Activated T-cell treated with anti-CD3 and anti-CD28 coated beads, Interleukin-2, amount 50 U/mL, for 4 hours (primary cell): ENCODE measurements around the gene ABI2. TPM values are rescaled to one million over a fixed set of nuclear protein-coding genes. Genes with fewer than 3 reads are reported as not detected.
"Not testable (repeated sequence)": the region's sequence is repeated elsewhere in the genome, so short reads cannot be mapped to it uniquely, and the experiment has no call there.

ENCODE experiments used
- ATAC-seq, 2 donors: fragments of 200-7000 bp; cut with Tn5 transposase; one replicate each; pipeline ENCODE4 v1.10.0; 2021
- DNase-seq: peaks from one replicate; pipeline ENCODE4 v3.0.0-alpha.2; 2020
- H3K27me3 Mint-ChIP-seq: one replicate; pipeline ENCODE4 v1.8.0; 2021; ENCODE audit warnings: low read depth, mixed read lengths
- H3K36me3 Mint-ChIP-seq: one replicate; pipeline ENCODE4 v1.8.0; 2022; ENCODE audit warnings: mixed read lengths; ENCODE audit not compliant: insufficient read depth
- H3K4me1 Mint-ChIP-seq: one replicate; pipeline ENCODE4 v1.8.0; 2021; ENCODE audit warnings: low read depth, mixed read lengths
- H3K4me3 Mint-ChIP-seq: one replicate; pipeline ENCODE4 v1.8.0; 2021; ENCODE audit warnings: mild to moderate bottlenecking, moderate library complexity, mixed read lengths
- H3K9me3 Mint-ChIP-seq: one replicate; pipeline ENCODE4 v1.8.0; 2021; ENCODE audit warnings: mixed read lengths
- total RNA-seq, 3 donors: library from RNA; stranded (reverse); gene quantifications; one replicate each; pipeline ENCODE4 v1.2.1, GENCODE V29; 2021

The ABI2 gene
- 10 to 100 TPM; 12.9 to 16.3 (median 13.4) TPM for total RNA-seq

DNA sequence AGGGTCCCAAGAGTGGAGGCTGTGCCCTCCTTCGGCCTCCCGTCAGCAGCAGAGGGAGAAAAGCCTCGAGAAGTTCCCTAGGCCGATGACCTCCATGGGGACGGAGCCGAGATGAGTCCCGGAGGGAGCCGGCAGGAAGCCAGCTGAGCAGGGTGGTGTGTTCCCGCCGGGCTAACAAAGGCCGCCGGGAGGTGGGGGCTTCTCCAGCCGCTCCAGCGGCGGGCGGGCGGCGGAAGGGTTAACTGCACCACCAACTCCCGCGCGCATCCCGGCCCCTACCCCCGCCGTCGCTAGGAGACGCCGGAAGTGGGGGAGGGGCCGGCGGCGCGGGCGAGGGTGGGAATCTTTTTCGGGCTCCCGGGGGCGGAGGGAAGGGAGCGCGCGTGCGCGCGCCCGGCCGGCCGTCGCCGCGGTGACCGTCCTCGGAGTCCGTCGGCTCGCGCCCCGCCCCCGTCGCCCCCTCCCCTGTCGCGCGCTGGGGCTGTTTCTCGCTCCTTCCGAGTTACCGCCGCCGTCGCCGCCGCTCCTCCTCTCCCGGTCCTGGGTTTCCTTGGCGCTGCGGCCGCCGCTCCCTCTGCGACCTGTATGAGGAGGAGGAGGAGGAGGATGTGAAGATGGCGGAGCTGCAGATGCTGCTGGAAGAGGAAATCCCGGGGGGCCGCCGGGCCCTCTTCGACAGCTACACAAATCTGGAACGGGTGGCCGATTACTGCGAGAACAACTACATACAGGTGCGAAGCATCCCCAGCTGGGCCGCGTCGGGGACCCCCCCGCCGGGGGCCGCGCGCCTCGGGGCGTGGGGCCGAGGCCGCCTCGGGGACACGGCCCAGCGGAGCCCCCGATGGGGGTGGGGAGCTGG lies at the start of gene ABI2:
TSS of gene ABI2 (plus strand) at position 494 of the 859 bp plus-strand sequence. CDS start at position 615, 121 bp downstream.
- no peaks in the 10 kb centered on the region for H3K9me3 Mint-ChIP-seq
- no peaks in the 10 kb centered on the region for H3K27me3 Mint-ChIP-seq
- ATAC-seq = peak; percentile 64
- DNase-seq = peak; percentile 51
- no peaks in the 10 kb centered on the region for H3K36me3 Mint-ChIP-seq
- peak within 1 kb of the TSS; percentile 91 for H3K4me3 Mint-ChIP-seq
- peaks cover 37% of the 10 kb centered on the region for H3K4me1 Mint-ChIP-seq

DNA sequence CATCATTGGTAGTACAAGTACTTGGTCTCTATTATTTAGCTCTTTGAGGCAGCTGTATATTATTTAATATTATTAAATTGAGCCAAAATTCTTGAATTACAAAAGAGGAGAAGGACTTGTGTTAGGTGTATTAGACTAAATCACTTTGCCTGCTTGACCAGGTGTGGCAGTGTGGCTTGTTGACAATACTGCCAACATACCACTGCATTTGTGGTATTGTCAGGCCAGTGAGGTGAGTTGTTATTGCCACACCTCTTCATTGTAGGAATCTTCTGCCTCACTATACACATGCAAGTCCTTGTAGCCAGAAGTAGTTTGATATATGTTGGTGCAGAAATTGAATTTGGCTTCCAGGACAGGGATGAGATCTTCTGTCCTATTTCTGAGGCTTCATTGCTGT lies 48.9 kb upstream of the ABI2 start:
- peaks cover 22% of the 10 kb centered on the region for H3K36me3 Mint-ChIP-seq
- no peak for ATAC-seq
- DNase-seq = no peak
- no peaks in the 10 kb centered on the region for H3K9me3 Mint-ChIP-seq
- H3K27me3 Mint-ChIP-seq = no peaks in the 10 kb centered on the region
- H3K4me1 Mint-ChIP-seq = no peaks in the 10 kb centered on the region
- no peak overlapping the region for H3K4me3 Mint-ChIP-seq

DNA sequence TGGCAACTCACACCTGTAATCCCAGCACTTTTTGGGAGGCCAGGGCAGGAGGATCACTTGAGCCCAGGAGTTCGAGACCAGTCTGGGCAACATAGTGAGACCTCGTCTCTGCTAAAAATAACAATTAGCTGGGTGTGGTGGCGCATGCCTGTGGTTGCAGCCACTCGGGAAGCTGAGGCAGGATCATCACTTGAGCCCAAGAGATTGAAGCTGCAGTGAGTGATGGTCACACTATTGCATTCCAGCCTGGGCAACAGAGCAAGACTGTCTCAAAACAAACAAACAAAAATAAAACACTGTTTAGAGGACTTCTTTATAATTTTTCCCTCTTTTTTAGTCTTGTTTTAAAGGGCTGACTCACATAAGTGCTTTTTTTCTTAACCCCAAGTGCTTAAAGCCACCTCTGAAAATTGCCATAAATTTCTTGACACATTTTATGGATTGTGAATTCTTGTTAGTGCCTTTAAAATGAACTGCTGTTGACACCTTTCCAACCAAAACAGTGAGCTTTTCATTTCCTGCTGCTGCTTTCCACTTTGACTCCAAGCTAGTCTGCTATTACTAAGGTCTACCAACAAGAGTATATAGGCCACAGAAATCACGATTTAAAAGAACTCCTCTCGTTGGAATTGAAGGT lies 47.6 kb upstream of the ABI2 start:
- DNase-seq = no peak
- ATAC-seq = no peak
- no peaks in the 10 kb centered on the region for H3K4me1 Mint-ChIP-seq
- H3K27me3 Mint-ChIP-seq = no peaks in the 10 kb centered on the region
- peaks cover 22% of the 10 kb centered on the region for H3K36me3 Mint-ChIP-seq
- H3K4me3 Mint-ChIP-seq = no peak overlapping the region
- no peaks in the 10 kb centered on the region for H3K9me3 Mint-ChIP-seq

DNA sequence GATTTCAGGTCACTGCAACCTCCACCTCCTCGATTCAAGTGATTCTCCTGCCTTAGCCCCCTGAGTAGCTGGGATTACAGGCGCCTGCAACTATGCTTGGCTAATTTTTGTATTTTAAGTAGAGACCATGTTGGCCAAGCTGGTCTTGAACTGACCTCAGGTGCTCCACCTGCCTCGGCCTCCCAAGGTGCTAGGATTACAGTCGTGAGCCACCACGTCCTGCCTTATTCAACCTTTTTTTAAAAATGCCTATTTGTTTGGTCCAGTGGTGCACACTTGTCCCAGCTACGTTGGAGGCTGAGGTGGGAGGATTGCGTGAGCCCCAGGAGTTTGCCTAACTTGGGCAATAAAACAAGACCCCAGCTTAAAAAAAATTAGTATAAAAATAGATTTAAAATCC lies 46.1 kb upstream of the ABI2 start:
- Mint-ChIP-seq H3K27me3 (no peaks in the 10 kb centered on the region), H3K4me1 (no peaks in the 10 kb centered on the region), H3K4me3 (no peak overlapping the region), H3K36me3 (peaks cover 13% of the 10 kb centered on the region), H3K9me3 (no peaks in the 10 kb centered on the region)
- ATAC-seq (no peak), DNase-seq (no peak)

DNA sequence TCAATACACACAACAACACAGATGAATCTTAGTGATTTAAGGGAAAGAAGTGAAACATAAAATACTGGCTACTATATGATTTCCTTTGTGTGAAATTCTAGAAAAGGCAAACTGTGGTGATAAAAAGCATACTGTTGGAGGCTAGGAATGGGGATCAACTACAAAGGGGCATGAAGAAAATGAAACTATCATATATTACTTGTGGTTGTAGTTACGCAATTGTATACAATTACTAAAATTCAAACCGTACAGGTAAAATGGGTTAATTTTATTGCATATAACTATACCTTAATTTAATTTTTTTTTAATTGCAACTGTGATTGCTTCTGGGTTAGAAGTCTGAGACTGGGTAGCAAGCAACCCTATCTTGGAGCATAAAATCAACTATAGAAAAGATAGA lies 41.7 kb upstream of the ABI2 start:
- Mint-ChIP-seq H3K9me3 (no peaks in the 10 kb centered on the region), H3K36me3 (peaks cover 12% of the 10 kb centered on the region), H3K4me1 (no peaks in the 10 kb centered on the region), H3K27me3 (no peaks in the 10 kb centered on the region), H3K4me3 (no peak overlapping the region)
- DNase-seq (no peak), ATAC-seq (no peak)

DNA sequence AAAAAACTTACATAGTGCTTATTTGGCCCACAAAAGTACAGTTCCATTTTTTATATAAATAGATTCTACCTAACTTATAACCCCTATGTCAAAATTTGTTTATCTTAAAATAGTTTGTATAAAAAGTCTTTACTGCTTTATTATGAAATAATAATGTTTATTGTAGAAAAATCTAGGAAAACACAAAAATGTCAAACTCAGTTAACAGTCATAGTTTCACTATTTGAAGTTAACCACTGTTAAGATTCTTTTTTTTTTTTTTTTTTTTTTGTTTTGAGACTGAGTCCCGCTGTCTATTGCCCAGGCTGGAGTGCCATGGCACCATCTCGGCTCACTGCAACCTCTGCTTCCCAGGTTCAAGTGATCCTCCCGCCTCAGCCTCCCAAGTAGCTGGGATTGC lies 26.5 kb upstream of the ABI2 start:
- DNase-seq = no peak
- H3K4me3 Mint-ChIP-seq = no peak overlapping the region
- no peaks in the 10 kb centered on the region for H3K9me3 Mint-ChIP-seq
- peaks cover 7% of the 10 kb centered on the region for H3K36me3 Mint-ChIP-seq
- no peaks in the 10 kb centered on the region for H3K4me1 Mint-ChIP-seq
- no peak for ATAC-seq
- no peaks in the 10 kb centered on the region for H3K27me3 Mint-ChIP-seq

DNA sequence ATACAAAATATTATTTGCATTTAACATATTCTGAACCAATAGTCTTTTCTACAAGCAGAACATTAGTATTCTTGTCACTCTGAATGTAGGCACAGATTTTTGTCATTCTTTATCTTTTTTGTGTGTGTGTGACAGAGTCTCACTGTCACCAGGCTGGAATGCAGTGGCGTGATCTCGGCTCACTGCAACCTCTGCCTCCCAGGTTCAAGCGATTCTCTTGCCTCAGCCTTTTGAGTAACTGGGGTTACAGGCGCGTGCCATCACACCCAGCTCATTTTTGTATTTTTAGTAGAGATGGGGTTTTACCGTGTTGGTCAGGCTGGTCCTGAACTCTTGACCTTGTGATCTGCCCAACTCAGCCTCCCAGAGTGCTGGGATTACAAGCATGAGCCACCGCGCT lies 25.6 kb upstream of the ABI2 start:
- H3K4me1 Mint-ChIP-seq, DNase-seq, H3K9me3 Mint-ChIP-seq, H3K4me3 Mint-ChIP-seq, H3K27me3 Mint-ChIP-seq, ATAC-seq: not testable (repeated sequence)
- H3K36me3 Mint-ChIP-seq = peaks cover 11% of the 10 kb centered on the region

DNA sequence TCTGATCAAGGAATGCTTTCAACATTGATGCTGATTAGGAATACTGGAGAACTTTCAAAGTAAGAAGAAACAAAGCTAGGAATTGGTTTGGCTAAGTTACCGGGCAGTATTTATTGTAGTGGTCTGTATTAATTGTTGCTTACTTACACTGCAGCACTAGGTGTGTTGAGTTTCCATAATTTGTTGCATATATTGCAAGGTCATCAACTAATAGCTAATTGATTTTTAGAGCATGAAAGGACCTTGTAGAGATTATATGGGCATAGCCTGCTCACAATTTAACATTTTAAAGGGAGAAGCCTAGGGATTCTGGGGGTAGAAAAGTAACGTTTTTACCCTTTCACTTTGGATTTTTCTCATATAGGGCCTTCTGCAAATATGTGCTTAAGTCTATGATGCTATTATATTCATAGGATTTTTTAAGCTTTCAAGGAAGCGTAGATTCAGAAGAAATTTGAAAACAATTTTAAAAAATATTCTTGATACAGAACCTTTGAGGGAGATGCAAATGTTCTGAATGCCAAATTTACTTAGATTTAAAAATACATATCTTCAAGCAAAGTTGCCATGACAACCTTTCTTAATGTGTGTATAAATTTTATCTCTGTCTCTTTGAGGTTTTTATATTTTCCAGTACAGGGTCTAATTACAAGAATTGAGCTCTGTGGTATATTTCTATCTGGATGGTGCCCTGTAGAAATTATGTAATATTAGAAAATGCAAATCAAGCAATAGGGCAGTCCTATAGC lies 17.3 kb upstream of the ABI2 start:
- no peak for ATAC-seq
- peaks cover 2% of the 10 kb centered on the region for H3K4me1 Mint-ChIP-seq
- H3K27me3 Mint-ChIP-seq = no peaks in the 10 kb centered on the region
- peaks cover 27% of the 10 kb centered on the region for H3K36me3 Mint-ChIP-seq
- H3K9me3 Mint-ChIP-seq = peaks cover 7% of the 10 kb centered on the region
- no peak for DNase-seq
- H3K4me3 Mint-ChIP-seq = no peak overlapping the region

DNA sequence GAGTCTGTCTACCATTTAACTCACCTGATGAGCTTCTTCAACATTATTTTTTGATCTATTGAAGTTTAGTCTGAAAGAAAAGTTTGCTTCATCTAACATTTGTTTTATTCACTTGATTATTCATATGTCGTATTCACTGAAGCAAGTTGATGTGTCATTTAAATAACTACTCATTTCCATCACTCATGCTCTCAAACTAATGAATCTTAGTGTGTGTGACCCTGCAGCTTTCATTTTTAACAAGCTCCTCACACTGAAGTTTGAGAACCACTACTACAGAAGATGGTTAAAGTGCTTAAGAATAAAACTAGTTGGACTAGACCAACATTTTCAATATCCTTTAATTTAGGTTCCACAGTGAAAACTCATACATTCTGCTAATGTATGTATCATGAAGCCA lies 1.8 kb upstream of the ABI2 start:
- Mint-ChIP-seq H3K4me3 (no peak overlapping the region), H3K27me3 (no peaks in the 10 kb centered on the region), H3K4me1 (peaks cover 36% of the 10 kb centered on the region), H3K36me3 (no peaks in the 10 kb centered on the region), H3K9me3 (no peaks in the 10 kb centered on the region)
- DNase-seq (no peak), ATAC-seq (peak; percentile 23 to 52)

DNA sequence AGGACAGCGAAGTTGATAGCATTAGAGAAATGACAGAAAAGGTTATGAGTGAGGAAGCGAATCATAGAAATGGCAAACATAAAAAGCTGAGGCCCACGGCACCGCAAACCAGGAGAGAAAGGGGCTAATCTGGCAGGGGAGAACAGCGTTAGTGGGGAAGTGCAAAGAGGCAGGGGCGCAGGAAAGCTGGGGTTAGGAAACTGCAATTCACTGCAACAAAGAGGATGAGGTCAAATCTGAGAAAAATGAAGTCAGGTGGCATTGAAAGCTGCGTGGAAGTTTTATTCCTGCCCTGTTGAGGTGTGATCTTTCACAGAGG lies 653 bp upstream of the ABI2 start:
- Mint-ChIP-seq H3K36me3 (no peaks in the 10 kb centered on the region), H3K4me3 (peak overlapping the region; percentile 88), H3K4me1 (peaks cover 36% of the 10 kb centered on the region), H3K27me3 (no peaks in the 10 kb centered on the region), H3K9me3 (no peaks in the 10 kb centered on the region)
- DNase-seq (no peak), ATAC-seq (no peak)

DNA sequence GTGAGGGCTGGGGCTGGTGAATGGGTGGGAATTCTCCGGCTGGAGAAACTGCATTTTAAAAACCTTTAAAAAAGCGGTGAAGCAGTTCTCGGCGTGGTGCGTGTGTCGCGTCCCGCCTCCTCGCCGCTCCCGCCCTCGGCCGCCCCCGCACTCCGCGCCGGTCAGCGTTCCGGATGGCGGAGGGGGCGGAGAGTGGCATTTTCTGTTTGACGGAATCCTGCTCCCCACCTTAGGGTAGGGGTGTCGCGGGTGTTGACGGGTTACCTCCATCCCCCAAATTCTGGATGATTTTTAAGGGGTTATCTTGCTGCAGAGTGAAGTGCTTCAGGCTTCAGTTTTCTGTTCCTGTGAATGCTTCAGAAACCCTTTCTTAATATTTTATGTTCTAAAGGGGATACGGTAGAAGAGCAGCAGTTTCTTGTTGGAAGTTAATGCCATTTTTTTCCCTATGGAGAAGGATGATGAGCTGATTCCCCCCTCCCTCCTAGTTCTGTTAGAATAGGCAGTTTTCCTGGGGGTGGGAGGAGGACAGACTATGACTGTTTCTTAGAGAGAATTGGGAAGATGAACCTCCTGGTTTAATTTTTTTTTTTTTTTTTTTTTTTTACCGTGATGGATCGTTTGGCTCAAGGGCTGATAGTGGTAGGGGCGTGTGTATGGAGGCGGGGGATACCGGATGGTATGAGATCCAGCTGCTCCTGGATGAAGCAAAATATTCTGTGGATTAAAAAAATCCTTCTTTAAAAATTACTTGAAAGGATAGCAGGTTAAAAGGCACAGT lies 756 bp downstream of the ABI2 start:
- peak; percentile 16 for DNase-seq
- no peaks in the 10 kb centered on the region for H3K9me3 Mint-ChIP-seq
- H3K36me3 Mint-ChIP-seq = no peaks in the 10 kb centered on the region
- peak; percentile 38 to 46 for ATAC-seq
- H3K4me3 Mint-ChIP-seq = peak overlapping the region; percentile 86
- H3K4me1 Mint-ChIP-seq = peaks cover 39% of the 10 kb centered on the region
- H3K27me3 Mint-ChIP-seq = no peaks in the 10 kb centered on the region

DNA sequence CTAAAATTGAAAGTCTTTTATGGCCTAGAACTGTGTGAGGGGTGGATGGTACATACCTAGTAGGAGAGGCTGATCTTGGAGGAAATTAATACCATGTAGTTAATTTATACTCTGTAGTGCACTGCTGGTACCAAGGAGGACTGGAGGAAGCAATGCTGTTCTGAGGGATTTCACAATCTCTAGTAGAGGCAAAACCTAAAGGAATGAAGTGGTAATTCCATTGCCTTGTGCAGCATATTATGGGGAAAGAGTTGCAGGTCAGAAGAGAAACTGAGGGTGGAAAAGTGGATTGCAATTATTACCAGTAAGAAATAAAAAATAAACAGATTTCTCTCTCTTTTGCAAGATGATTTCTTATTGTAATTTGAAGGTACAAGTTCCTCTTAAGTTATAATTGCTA lies 2.2 kb downstream of the ABI2 start:
- H3K4me3 Mint-ChIP-seq = no peak overlapping the region
- peaks cover 3% of the 10 kb centered on the region for H3K36me3 Mint-ChIP-seq
- peaks cover 39% of the 10 kb centered on the region for H3K4me1 Mint-ChIP-seq
- H3K27me3 Mint-ChIP-seq = no peaks in the 10 kb centered on the region
- DNase-seq (no peak), ATAC-seq (no peak)
- no peaks in the 10 kb centered on the region for H3K9me3 Mint-ChIP-seq

DNA sequence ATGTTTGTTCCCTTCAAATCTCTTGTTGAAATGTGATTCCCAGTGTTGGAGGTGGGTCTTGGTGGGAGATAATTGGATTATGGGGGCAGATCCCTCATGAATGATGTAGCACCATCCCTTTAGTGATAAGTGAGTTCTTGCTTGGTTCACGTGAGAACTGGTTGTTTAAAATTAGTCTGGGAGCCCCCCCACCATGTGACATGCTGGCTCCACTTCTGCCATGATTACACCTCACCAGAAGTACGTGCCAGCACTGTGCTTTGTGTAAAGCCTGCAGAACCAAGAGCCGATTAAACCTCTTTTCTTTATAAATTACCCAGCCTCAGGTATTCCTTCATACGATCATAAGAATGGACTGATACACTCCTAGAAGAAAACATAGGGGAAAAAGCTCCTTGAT lies 10.1 kb downstream of the ABI2 start:
- no peak for DNase-seq
- ATAC-seq = no peak
- no peak overlapping the region for H3K4me3 Mint-ChIP-seq
- no peaks in the 10 kb centered on the region for H3K9me3 Mint-ChIP-seq
- H3K27me3 Mint-ChIP-seq = no peaks in the 10 kb centered on the region
- H3K4me1 Mint-ChIP-seq = peaks cover under 1% of the 10 kb centered on the region
- peaks cover 18% of the 10 kb centered on the region for H3K36me3 Mint-ChIP-seq

DNA sequence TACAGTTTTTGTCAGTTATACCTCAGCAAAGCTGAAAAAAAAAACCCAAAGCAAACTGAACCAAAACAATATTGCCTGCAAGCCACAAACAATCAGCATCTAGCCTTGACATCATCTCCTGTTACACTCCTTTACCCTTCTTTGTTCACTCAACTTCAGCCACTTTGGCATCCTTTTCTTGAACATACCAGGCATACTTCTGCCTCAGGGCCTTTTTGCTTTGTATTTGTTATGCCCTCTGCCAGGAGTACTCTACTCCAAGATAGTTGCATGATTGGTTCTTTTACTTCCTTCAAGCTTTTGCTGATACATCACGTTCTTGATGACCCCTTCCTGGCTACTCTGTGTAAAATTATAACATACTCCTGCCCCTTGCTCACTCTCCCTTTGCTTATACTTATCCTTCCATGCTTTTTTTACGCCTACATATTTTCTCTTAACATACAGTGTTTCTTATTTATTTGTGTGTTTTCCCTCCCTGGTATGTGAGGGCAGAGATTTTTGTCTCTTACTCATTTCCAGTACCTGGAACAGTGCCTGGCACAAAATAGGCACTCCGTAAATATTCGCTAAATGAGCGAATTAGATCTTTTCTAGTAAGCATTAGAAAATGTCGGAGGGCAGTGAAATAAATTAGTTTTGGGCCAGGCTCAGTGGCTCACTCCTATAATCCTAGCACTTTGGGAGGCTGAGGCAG lies 12.7 kb downstream of the ABI2 start:
- Mint-ChIP-seq H3K27me3 (no peaks in the 10 kb centered on the region), H3K9me3 (no peaks in the 10 kb centered on the region), H3K36me3 (peaks cover 14% of the 10 kb centered on the region), H3K4me1 (no peaks in the 10 kb centered on the region), H3K4me3 (no peak overlapping the region)
- DNase-seq = no peak
- no peak for ATAC-seq
